Endodermal cell (in vitro differentiated cells): ENCODE measurements around the gene PLS3. TPM values are rescaled to one million over a fixed set of nuclear protein-coding genes. Genes with fewer than 3 reads are reported as not detected.
"Not testable (repeated sequence)": the region's sequence is repeated elsewhere in the genome, so short reads cannot be mapped to it uniquely, and the experiment has no call there.

Source experiments
- DNase-seq: peaks from one replicate; pipeline ENCODE4 v3.0.0-alpha.2; 2017
- H3K27ac ChIP-seq: 2 replicates; pipeline ENCODE4 v1.5.1; 2013; ENCODE audit warnings: mild to moderate bottlenecking, low read depth, low read length, moderate library complexity
- H3K27me3 ChIP-seq: 2 replicates; pipeline ENCODE4 v1.6.1; 2013; ENCODE audit warnings: mild to moderate bottlenecking, low read length, moderate library complexity; ENCODE audit not compliant: insufficient read depth, control insufficient read depth, poor library complexity, severe bottlenecking
- H3K36me3 ChIP-seq: 2 replicates; pipeline ENCODE4 v1.7.0; 2013; ENCODE audit warnings: mild to moderate bottlenecking, low read length, moderate library complexity; ENCODE audit not compliant: control insufficient read depth, insufficient read depth
- H3K4me1 ChIP-seq: one replicate; pipeline ENCODE4 v1.7.0; 2013; ENCODE audit warnings: low read length; ENCODE audit not compliant: control insufficient read depth, insufficient read depth
- H3K4me3 ChIP-seq: 2 replicates; pipeline ENCODE4 v1.5.1; 2013; ENCODE audit warnings: mild to moderate bottlenecking, low read length, moderate library complexity
- H3K9ac ChIP-seq: 2 replicates; pipeline ENCODE4 v1.6.1; 2013; ENCODE audit warnings: mild to moderate bottlenecking, low read length, moderate library complexity; ENCODE audit not compliant: poor library complexity, severe bottlenecking; ENCODE audit errors: extremely low read depth
- H3K9me3 ChIP-seq: 2 replicates; pipeline ENCODE4 v1.6.1; 2013; ENCODE audit warnings: mild to moderate bottlenecking, low read length, moderate library complexity; ENCODE audit not compliant: control insufficient read depth
- H3K27ac Mint-ChIP-seq: 2 replicates; pipeline ENCODE4 v1.8.0; 2020; ENCODE audit warnings: mixed read lengths
- H3K27me3 Mint-ChIP-seq: 2 replicates; pipeline ENCODE4 v1.8.0; 2021; ENCODE audit warnings: mild to moderate bottlenecking, mixed read lengths; ENCODE audit not compliant: insufficient read depth
- H3K36me3 Mint-ChIP-seq: 2 replicates; pipeline ENCODE4 v1.8.0; 2020; ENCODE audit warnings: low read depth, mixed read lengths
- H3K4me1 Mint-ChIP-seq: 2 replicates; pipeline ENCODE4 v1.8.0; 2020; ENCODE audit warnings: mixed read lengths
- H3K4me3 Mint-ChIP-seq: 2 replicates; pipeline ENCODE4 v1.8.0; 2020; ENCODE audit warnings: mild to moderate bottlenecking, moderate library complexity, mixed read lengths
- H3K9me3 Mint-ChIP-seq: 2 replicates; pipeline ENCODE4 v1.8.0; 2020; ENCODE audit warnings: mild to moderate bottlenecking, mixed read lengths
- CTCF ChIP-seq: fragments of 200-600 bp; sonication (generic); conservative IDR thresholded peaks from 2 replicates; pipeline ENCODE4 v1.5.0; 2021; ENCODE audit warnings: antibody characterized with exemption, mild to moderate bottlenecking
- WGBS, 2 experiments: methylation state at CpG; one replicate each; pipeline versions ENCODE4 v1.1.5 to v1.1.7; 2013; ENCODE audit warnings: missing lambda C conversion rate in 2 of 2, mixed read lengths in 1 of 2; ENCODE audit not compliant: insufficient coverage in 1 of 2, insufficient read length in 1 of 2; 5-methylcytosine and 5-hydroxymethylcytosine counted together
- total RNA-seq, 2 donors: library from RNA; stranded (reverse); fragmentation: NEBNext Ultra II Directional in 1 of 2; extraction: Animal tissue kit (Norgen Biotek cat#: 25700) in 1 of 2; gene quantifications; 2 replicates in 1 of 2; 3 replicates in 1 of 2; pipeline ENCODE4 v1.2.1, GENCODE V29; 2021

The PLS3 gene
- total RNA-seq, 2 donors from 2014 or later: 81.6 to 179 TPM

GRCh38 chrX:115535421-115535820 is 25.6 kb upstream of the PLS3 start:
- Histone ChIP-seq H3K4me3 (no peak overlapping the region), H3K27ac (no peak overlapping the region), H3K9me3 (no peaks in the 10 kb centered on the region), H3K27me3 (no peaks in the 10 kb centered on the region), H3K36me3 (no peaks in the 10 kb centered on the region), H3K9ac (no peak overlapping the region), H3K4me1 (no peaks in the 10 kb centered on the region)
- peaks cover 2% of the 10 kb centered on the region for H3K4me1 Mint-ChIP-seq
- H3K36me3 Mint-ChIP-seq: no peaks in the 10 kb centered on the region
- no peaks in the 10 kb centered on the region for H3K9me3 Mint-ChIP-seq
- DNase-seq: no peak
- H3K27ac Mint-ChIP-seq: no peak overlapping the region
- no peak for TF ChIP-seq CTCF
- no peak overlapping the region for H3K4me3 Mint-ChIP-seq
- H3K27me3 Mint-ChIP-seq: no peaks in the 10 kb centered on the region

GRCh38 chrX:115535844-115536243 is 25.1 kb upstream of the PLS3 start:
- WGBS, 2 experiments: no CpG with 5 or more reads among the region's 1 CpG
- Mint-ChIP-seq H3K36me3 (no peaks in the 10 kb centered on the region), H3K27me3 (no peaks in the 10 kb centered on the region)

GRCh38 chrX:115539841-115540240 is 21.1 kb upstream of the PLS3 start:
- peaks cover 2% of the 10 kb centered on the region for H3K9me3 Mint-ChIP-seq
- Histone ChIP-seq H3K36me3 (no peaks in the 10 kb centered on the region), H3K27me3 (no peaks in the 10 kb centered on the region), H3K4me3 (no peak overlapping the region), H3K9me3 (no peaks in the 10 kb centered on the region), H3K27ac (no peak overlapping the region), H3K4me1 (no peaks in the 10 kb centered on the region), H3K9ac (no peak overlapping the region)
- H3K27ac Mint-ChIP-seq: no peak overlapping the region
- 96% methylated on average over 2 of the region's 2 CpGs; no CpG with 5 or more reads in 1 of the 2 experiments for WGBS, 2 experiments
- no peak for TF ChIP-seq CTCF
- H3K4me3 Mint-ChIP-seq: no peak overlapping the region
- DNase-seq: no peak
- no peaks in the 10 kb centered on the region for H3K27me3 Mint-ChIP-seq
- peaks cover 2% of the 10 kb centered on the region for H3K4me1 Mint-ChIP-seq
- H3K36me3 Mint-ChIP-seq: no peaks in the 10 kb centered on the region

More at GRCh38 chrX:115535844-115536243, 25.1 kb upstream of the PLS3 start:
- no peak for DNase-seq
- Histone ChIP-seq H3K4me1 (no peaks in the 10 kb centered on the region), H3K9me3 (no peaks in the 10 kb centered on the region), H3K4me3 (no peak overlapping the region), H3K9ac (no peak overlapping the region), H3K27ac (no peak overlapping the region), H3K27me3 (no peaks in the 10 kb centered on the region), H3K36me3 (no peaks in the 10 kb centered on the region)
- no peaks in the 10 kb centered on the region for H3K9me3 Mint-ChIP-seq
- TF ChIP-seq CTCF: no peak
- H3K4me3 Mint-ChIP-seq: no peak overlapping the region
- peaks cover 2% of the 10 kb centered on the region for H3K4me1 Mint-ChIP-seq
- no peak overlapping the region for H3K27ac Mint-ChIP-seq

GRCh38 chrX:115541045-115541444 is 19.9 kb upstream of the PLS3 start:
- H3K4me1 Mint-ChIP-seq, H3K27ac ChIP-seq, H3K27me3 ChIP-seq, H3K4me3 ChIP-seq, DNase-seq, H3K9ac ChIP-seq, H3K4me3 Mint-ChIP-seq, H3K9me3 Mint-ChIP-seq, H3K4me1 ChIP-seq, H3K27me3 Mint-ChIP-seq, H3K36me3 ChIP-seq, H3K9me3 ChIP-seq, H3K27ac Mint-ChIP-seq, H3K36me3 Mint-ChIP-seq: not testable (repeated sequence)
- WGBS, 2 experiments: 93% methylated on average over 10 of the region's 10 CpGs; no CpG with 5 or more reads in 1 of the 2 experiments
